Osteoblast (primary cell): ENCODE data around the gene GSDME. TPM values are rescaled to one million over a fixed set of nuclear protein-coding genes. Genes with fewer than 3 reads are reported as not detected.

Experiments used
- DNase-seq: peaks from one replicate; pipeline ENCODE4 v3.0.0; 2011; ENCODE audit warnings: low spot score, mixed read lengths; ENCODE audit not compliant: insufficient read length; ENCODE audit errors: missing footprints
- H2AFZ ChIP-seq: 2 replicates; pipeline ENCODE4 v1.6.0; 2011; ENCODE audit warnings: mild to moderate bottlenecking, low read length
- H3K27ac ChIP-seq: 2 replicates; pipeline ENCODE4 v1.5.1; 2011; ENCODE audit warnings: mild to moderate bottlenecking, low read depth, low read length, moderate library complexity
- H3K27me3 ChIP-seq: 2 replicates; pipeline ENCODE4 v1.6.0; 2012; ENCODE audit warnings: mild to moderate bottlenecking, control low read depth, inconsistent platforms, low read length, moderate library complexity; ENCODE audit not compliant: insufficient read depth
- H3K36me3 ChIP-seq: 2 replicates; pipeline ENCODE4 v1.5.1; 2011; ENCODE audit warnings: mild to moderate bottlenecking, low read length, control low read depth, moderate library complexity; ENCODE audit not compliant: insufficient read depth
- H3K4me1 ChIP-seq: 2 replicates; pipeline ENCODE4 v1.5.1; 2011; ENCODE audit warnings: mild to moderate bottlenecking, low read length, control low read depth, moderate library complexity; ENCODE audit not compliant: insufficient read depth
- H3K4me2 ChIP-seq: 2 replicates; pipeline ENCODE4 v1.6.0; 2011; ENCODE audit warnings: mild to moderate bottlenecking, low read length; ENCODE audit not compliant: insufficient read depth
- H3K4me3 ChIP-seq: fragments of 200-600 bp; sonication (generic); 3 replicates; pipeline ENCODE4 v1.5.1; 2012; ENCODE audit warnings: mild to moderate bottlenecking, low read length, inconsistent platforms; ENCODE audit not compliant: insufficient read depth
- H3K79me2 ChIP-seq: 2 replicates; pipeline ENCODE4 v1.6.0; 2012; ENCODE audit warnings: mild to moderate bottlenecking, low read length, control low read depth, inconsistent platforms; ENCODE audit not compliant: insufficient read depth
- H3K9me3 ChIP-seq: 2 replicates; pipeline ENCODE4 v1.5.1; 2011; ENCODE audit warnings: low read depth, low read length, control low read depth
- H4K20me1 ChIP-seq: 2 replicates; pipeline ENCODE4 v1.6.0; 2012; ENCODE audit warnings: mild to moderate bottlenecking, low read length, control low read depth; ENCODE audit not compliant: insufficient read depth
- CTCF ChIP-seq: IDR thresholded peaks from 2 replicates; pipeline ENCODE4 v1.5.1; 2011; ENCODE audit warnings: mild to moderate bottlenecking, low read depth, low read length, moderate library complexity; ENCODE audit errors: extremely low read depth
- total RNA-seq: library from RNA; depleted of rRNA; stranded (reverse); fragments of >200 nt; gene quantifications from 2 replicates; pipeline ENCODE4 v1.2.3, GENCODE V29; 2012

Gene GSDME
- total RNA-seq, 1 donor, result 42.3 TPM

GRCh38 chr7:24652251-24652939, 104.9 kb downstream of the GSDME start:
- Histone ChIP-seq H4K20me1 (no peaks in the 10 kb centered on the region), H3K9me3 (no peaks in the 10 kb centered on the region), H3K4me2 (peak overlapping the region; percentile 75), H3K36me3 (no peaks in the 10 kb centered on the region), H3K79me2 (no peaks in the 10 kb centered on the region), H3K27me3 (no peaks in the 10 kb centered on the region), H2AFZ (peak overlapping the region; percentile 20), H3K4me1 (no peaks in the 10 kb centered on the region), H3K27ac (no peak overlapping the region), H3K4me3 (peak overlapping the region; percentile 47)
- no peak for TF ChIP-seq CTCF
- no peak for DNase-seq

Other genes starting within 250 kb of the GSDME start
- gene PALS2, start 184.0 kb downstream of the GSDME start, total RNA-seq, result 53.3 and 63.3 TPM in 2 replicates
- gene OSBPL3, start 222.7 kb upstream of the GSDME start, total RNA-seq, result 30.8 and 37.7 TPM in 2 replicates